ENCODE measurements around the gene PPID.
"Not testable (repeated sequence)": the region's sequence is repeated elsewhere in the genome, so short reads cannot be mapped to it uniquely, and the experiment has no call there.

Gene PPID

GRCh38 chr4:158722917-158723793 is at the start of gene PPID:
TSS of gene PPID (minus strand) at chr4:158723396. CDS start at chr4:158723288, 108 bp downstream.
- peak; percentile 83 for DNase-seq (ENCODE audit: low read depth)

- no peak for DNase-seq (ENCODE audit: low read depth)
These were observed 48.6 kb upstream of the PPID start for GRCh38 chr4:158771776-158772175.

GRCh38 chr4:158770671-158771070 is 47.5 kb upstream of the PPID start:
- DNase-seq (ENCODE audit: low read depth) = no peak

GRCh38 chr4:158769175-158769921 is 46.2 kb upstream of the PPID start:
- peak; percentile 20 for DNase-seq (ENCODE audit: low read depth)

GRCh38 chr4:158768555-158769174 is 45.5 kb upstream of the PPID start, which contains the start of gene FNIP2:
TSS of gene FNIP2 (plus strand) at chr4:158769026. CDS start at chr4:158769213, 187 bp downstream.
- peak; percentile 62 for DNase-seq (ENCODE audit: low read depth)

GRCh38 chr4:158767451-158767850 is 44.3 kb upstream of the PPID start:
- DNase-seq (ENCODE audit: low read depth) = no peak

DNA sequence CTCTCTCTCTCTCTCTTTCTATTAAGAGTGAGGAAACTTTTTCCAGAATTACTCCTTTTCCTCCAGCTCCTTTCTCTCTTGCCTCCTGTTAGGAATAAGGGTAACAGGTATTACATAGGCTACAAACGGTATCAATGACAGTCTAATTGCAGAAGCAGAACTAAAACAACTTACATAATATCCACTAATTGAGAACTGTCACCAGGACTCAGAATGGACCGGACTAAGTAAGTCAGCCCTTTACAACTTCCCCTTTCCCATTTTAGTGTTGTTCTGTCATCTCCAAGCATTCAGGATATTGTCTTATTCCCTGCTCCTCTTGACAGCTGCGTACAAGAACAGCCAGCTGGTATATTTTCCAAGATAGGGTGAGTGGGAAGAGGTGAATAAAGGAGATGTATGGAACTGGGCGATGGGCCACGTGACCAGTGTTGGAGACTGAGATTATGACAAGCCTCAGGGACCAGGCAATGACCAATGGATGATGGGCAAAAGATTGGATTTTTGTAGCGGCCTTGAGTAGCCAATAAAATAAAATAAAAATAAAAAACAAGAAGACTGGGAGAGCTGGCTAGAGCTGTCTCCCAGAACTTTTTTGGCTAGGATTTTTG is 43.3 kb upstream of the PPID start:
- no peak for DNase-seq (ENCODE audit: low read depth)

- no peak for DNase-seq (ENCODE audit: low read depth)
These were observed 40.3 kb upstream of the PPID start for GRCh38 chr4:158763462-158763861.

DNA sequence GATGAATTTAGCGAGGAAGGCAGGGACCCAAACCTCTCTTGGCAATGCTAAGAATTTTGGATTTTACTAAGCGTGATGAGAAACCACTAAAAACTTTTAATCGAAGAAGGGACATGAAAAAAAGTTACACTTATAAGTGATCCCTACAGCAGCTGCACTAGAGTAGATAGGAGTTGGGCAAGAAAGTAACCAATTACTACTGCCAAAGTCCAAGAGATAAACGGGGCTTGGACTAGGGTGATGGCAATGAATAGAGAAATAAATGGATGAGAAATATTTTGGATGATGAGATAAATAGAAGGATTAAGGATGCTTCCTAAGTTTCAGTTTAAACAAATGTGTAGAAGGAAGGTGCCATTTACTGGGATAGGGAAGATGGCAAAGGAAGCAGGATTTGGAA is 39.4 kb upstream of the PPID start:
- DNase-seq (ENCODE audit: low read depth) = no peak

- no peak for DNase-seq (ENCODE audit: low read depth)
These were observed 37.7 kb upstream of the PPID start for GRCh38 chr4:158760866-158761265.

- not testable (repeated sequence) for DNase-seq (ENCODE audit: low read depth)
These were observed 36.3 kb upstream of the PPID start for GRCh38 chr4:158759539-158759938.

DNA sequence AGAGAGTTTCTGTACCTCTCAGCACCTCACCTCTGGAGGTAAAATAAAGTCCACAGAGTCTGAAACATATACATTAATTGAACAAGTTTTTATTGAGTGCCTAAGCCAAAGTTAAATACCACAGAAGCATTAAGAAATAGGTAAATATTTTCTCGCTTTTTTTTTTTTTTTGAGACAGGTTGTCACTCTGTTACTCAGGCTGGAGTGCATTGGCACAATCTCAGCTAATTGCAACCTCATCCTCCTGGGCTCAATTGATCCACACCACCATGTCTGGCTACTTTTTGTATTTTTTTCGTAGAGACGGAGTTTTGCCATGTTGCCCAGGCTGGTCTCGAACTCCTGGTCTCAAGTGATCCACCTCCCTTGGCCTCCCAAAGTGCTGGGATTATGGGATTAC is 35.5 kb upstream of the PPID start:
- no peak for DNase-seq (ENCODE audit: low read depth)

DNA sequence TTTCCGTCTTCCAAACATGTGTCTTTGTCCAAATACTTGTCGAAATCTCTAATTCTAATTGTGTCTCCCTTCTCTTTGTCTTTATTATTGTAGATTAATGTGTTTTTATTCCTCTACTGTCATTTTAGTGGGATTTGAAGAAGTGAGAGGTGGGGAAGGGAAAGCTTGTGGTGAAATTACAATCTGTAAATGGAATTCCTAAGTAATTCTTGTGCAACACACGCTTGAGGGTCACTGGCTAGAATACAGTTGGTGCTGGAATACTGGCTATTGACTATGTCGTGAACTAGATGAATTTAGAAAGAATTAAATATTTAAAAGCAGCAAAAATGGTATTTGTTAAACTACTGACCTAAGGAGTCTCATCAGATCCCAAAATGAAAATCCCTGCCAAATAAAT is 34.9 kb upstream of the PPID start:
- DNase-seq (ENCODE audit: low read depth) = no peak

GRCh38 chr4:158756588-158756987 is 33.4 kb upstream of the PPID start:
- no peak for DNase-seq (ENCODE audit: low read depth)

DNA sequence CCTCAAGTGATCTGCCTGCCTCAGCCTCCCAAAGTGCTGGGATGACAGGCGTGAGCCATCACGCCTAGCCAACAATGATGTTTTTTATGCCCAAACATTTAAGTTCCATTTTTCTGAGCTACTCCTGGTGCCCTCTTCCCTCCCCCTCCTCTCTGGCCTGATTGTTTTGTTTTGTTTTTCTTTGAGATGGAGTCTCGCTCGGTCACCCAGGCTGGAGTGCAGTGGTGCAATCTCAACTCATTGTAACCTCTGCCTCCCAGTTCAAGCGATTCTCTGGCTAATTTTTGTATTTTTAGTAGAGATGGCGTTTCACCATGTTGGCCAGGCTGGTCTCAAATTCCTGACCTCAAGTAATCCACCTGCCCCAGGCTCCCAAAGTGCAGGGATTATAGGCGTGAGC is 32.6 kb upstream of the PPID start:
- DNase-seq (ENCODE audit: low read depth) = not testable (repeated sequence)

GRCh38 chr4:158754385-158755180 is 31.4 kb upstream of the PPID start:
- no peak for DNase-seq (ENCODE audit: low read depth)

GRCh38 chr4:158750379-158750778 is 27.2 kb upstream of the PPID start:
- no peak for DNase-seq (ENCODE audit: low read depth)

DNA sequence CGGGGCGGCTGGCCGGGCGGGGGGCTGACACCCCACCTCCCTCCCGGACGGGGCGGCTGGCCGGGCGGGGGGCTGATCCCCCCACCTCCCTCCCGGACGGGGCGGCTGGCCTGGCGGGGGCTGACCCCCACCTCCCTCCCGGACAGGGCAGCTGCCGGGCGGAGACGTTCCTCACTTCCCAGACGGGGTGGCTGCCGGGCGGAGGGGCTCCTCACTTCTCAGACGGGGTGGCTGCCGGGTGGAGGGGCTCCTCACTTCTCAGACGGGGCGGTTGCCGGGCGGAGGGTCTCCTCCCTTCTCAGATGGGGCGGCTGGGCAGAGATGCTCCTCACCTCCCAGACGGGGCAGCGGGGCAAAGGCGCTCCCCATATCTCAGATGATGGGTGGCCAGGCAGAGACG is 23.3 kb upstream of the PPID start:
- not testable (repeated sequence) for DNase-seq (ENCODE audit: low read depth)

DNA sequence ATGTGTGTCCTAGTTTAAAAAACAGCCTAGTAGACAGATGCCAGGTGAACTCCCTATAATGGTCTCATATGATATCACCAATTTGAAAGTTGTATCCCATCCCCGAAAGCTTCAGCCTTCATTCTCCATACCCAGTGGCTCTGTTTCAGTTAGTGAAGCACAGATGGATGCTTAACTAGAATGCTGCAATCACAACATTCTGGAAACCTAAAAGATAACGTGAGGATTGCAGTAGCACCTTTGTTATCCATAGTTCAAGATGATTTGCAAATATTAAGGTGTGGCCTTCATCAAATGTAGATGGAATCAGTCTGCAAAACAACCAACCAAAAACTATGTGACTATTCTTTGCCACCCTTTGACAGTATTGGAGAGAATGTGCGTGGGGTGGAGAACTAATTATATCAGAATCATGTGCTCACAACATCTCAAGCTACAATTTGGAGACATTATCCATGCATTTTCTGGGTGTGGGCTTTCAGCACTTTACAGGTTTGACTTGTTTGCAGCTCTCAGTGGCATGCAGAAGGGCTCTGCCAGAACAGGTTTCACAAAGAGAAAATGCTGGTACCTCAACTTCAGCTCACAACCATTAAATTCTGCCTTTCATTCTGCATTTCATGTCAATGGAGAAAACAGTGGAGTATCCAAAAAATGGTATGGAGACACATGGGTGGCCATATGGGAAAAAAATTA is 18.3 kb upstream of the PPID start:
- no peak for DNase-seq (ENCODE audit: low read depth)

DNA sequence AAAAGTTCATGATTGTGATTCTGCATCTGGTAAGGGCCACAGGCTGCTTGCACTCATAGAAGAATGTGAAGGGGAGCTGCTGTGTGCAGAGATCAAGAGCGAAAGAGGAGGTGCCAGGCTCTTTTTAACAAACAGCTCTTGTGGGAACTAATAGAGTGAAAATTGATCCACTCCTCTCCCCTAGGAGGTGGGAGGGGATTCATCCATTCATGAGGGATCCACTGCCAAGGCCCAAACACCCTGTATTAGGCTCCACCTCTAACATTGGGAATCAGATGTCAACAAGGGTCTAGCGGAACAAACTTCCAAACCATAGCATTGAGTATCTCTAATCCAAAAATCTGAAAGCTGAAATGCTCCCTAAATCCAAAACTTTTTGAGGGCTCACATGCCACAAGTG is 16.4 kb upstream of the PPID start:
- no peak for DNase-seq (ENCODE audit: low read depth)

GRCh38 chr4:158738866-158739265 is 15.7 kb upstream of the PPID start:
- no peak for DNase-seq (ENCODE audit: low read depth)

Data from activated T-cell treated with anti-CD3 and anti-CD28 coated beads for 48 hours (primary cell).